ENCODE results near the gene ALDH5A1.

ALDH5A1 gene

DNA sequence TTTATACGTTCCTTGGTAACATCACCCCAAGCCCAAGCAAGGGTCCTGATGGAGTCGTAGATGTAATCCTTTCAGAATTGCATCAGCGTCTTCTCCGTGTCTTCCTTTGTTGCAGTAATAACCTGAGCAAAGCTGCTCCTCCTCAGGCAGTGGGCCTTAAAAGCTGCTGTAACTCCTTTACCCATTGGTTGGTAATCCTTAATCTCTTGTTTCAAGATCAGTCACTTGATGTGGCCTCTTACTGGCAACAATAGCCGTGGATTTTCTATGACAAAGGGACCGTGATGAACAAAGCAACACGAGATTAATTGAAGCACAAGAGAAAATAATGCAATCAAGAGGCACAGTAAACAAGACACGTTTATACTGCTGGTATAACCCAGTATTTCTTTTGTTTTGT lies 44.6 kb downstream of the ALDH5A1 start:
- ChIA-PET POLR2A (no interaction called here), CTCF (interaction anchor here (0.9 to 1.4 kb wide), 4 partner anchors 14 to 40 kb away, joined by 3 to 5 read pairs (median 3); no protein-coding TSS in a partner anchor)
- H3K27ac ChIP-seq (ENCODE audit: extremely low read depth, low read depth, low read length): no peak overlapping the region
- no peaks in the 10 kb centered on the region for H3K9me3 ChIP-seq (ENCODE audit: control insufficient read depth, insufficient read depth, low read depth, low read length)
- no peak for TF ChIP-seq SP3 (tag by site-specific recombination; IDR thresholded peaks at IDR 0.05)
- H3K4me3 ChIP-seq (ENCODE audit: low read depth, low read length): no peak overlapping the region
- H3K4me1 ChIP-seq (ENCODE audit: control insufficient read depth, insufficient read depth, low read length): peaks cover 10% of the 10 kb centered on the region
- peaks cover 0 to 7% of the 10 kb centered on the region in 2 experiments; a peak in 2 of 3 replicates for H3K36me3 ChIP-seq (ENCODE audit: control insufficient read depth in 2 of 2, insufficient read depth in 1 of 2, low read length in 2 of 2)

DNA sequence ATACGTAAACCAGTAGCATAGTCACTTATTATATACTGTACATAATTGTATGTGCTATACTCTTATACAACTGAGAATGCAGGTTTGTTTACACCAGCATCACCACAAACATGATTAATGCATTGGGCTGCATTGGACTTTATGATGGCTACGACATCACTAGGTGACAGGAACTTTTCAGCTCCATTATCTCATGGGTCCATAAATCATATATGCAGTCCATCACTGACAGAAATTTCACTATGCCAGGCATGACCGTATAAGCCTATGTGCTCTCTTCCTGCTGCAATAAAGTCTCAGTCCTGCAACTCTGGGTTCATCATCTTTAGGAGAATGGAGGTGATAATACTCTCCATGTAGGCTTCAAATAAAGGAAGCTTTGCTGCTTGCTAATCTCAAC lies 45.4 kb downstream of the ALDH5A1 start:
- no peaks in the 10 kb centered on the region for H3K9me3 ChIP-seq (ENCODE audit: control insufficient read depth, insufficient read depth, low read depth, low read length)
- H3K4me1 ChIP-seq (ENCODE audit: control insufficient read depth, insufficient read depth, low read length): peaks cover 10% of the 10 kb centered on the region
- H3K4me3 ChIP-seq (ENCODE audit: low read depth, low read length): no peak overlapping the region
- POLR2A ChIA-PET: no interaction called here
- no peak for TF ChIP-seq ZNF544 (tag by site-specific recombination; IDR thresholded peaks at IDR 0.05)
- peak; percentile 70 for TF ChIP-seq ZNF629 (tag by site-specific recombination; IDR thresholded peaks at IDR 0.05)
- TF ChIP-seq GFI1B (tag by site-specific recombination; IDR thresholded peaks at IDR 0.05): no peak
- no peak for TF ChIP-seq ZNF677 (tag by site-specific recombination; IDR thresholded peaks at IDR 0.05)
- no peak for TF ChIP-seq ZNF560 (tag by site-specific recombination; IDR thresholded peaks at IDR 0.05; ENCODE audit: borderline replicate concordance)
- TF ChIP-seq, protein P1, sequence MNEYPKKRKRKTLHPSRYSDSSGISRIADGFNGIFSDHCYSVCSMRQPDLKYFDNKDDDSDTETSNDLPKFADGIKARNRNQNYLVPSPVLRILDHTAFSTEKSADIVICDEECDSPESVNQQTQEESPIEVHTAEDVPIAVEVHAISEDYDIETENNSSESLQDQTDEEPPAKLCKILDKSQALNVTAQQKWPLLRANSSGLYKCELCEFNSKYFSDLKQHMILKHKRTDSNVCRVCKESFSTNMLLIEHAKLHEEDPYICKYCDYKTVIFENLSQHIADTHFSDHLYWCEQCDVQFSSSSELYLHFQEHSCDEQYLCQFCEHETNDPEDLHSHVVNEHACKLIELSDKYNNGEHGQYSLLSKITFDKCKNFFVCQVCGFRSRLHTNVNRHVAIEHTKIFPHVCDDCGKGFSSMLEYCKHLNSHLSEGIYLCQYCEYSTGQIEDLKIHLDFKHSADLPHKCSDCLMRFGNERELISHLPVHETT (tag by site-specific recombination; IDR thresholded peaks at IDR 0.05): 0 out of 2 replicates have a peak, but pooled peaks have one; percentile 25
- H3K36me3 ChIP-seq (ENCODE audit: control insufficient read depth in 2 of 2, insufficient read depth in 1 of 2, low read length in 2 of 2): no peaks in the 10 kb centered on the region; a peak in 1 of 3 replicates
- CTCF ChIA-PET: interaction anchor here (0.9 to 1.4 kb wide), 5 partner anchors 10 to 40 kb away, joined by 3 to 5 read pairs (median 3); no protein-coding TSS in a partner anchor
- H3K27ac ChIP-seq (ENCODE audit: extremely low read depth, low read depth, low read length): no peak overlapping the region

DNA sequence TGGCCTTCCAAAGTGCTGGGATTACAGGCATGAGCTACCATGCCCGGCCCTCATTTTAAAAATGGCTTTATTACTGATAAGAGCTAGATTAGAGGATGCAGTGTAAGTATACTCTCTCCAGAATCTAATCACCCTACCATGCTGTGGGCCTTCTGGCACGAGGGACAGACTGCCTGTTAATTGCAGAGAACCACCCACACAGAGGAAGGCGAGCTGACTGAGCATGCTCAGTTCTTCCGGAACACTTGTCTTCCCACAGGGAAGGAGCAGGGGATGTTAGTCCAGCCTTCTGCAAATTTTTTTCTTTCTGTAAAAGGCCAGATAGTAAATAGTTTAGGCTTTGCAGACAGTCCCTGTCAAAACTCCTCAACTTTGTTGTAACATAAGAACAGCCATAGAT lies 48.9 kb downstream of the ALDH5A1 start:
- no peaks in the 10 kb centered on the region for H3K9me3 ChIP-seq (ENCODE audit: control insufficient read depth, insufficient read depth, low read depth, low read length)
- POLR2A ChIA-PET: no interaction called here
- H3K36me3 ChIP-seq (ENCODE audit: control insufficient read depth in 2 of 2, insufficient read depth in 1 of 2, low read length in 2 of 2): no peaks in the 10 kb centered on the region; a peak in 1 of 3 replicates
- no peaks in the 10 kb centered on the region; the same call in 1 of the 2 replicates for H3K4me1 ChIP-seq (ENCODE audit: control insufficient read depth, insufficient read depth, low read length)
- no peak overlapping the region for H3K4me3 ChIP-seq (ENCODE audit: low read depth, low read length)
- no peak overlapping the region for H3K27ac ChIP-seq (ENCODE audit: extremely low read depth, low read depth, low read length)
- CTCF ChIA-PET: interaction anchor here (0.6 to 2.8 kb wide), 6 partner anchors 8 to 145 kb away, joined by 3 to 7 read pairs (median 4); no protein-coding TSS in a partner anchor
- TF ChIP-seq ZNF530 (tag by site-specific recombination; IDR thresholded peaks at IDR 0.05; ENCODE audit: low read depth) (no peak), EGR2 (tag by site-specific recombination; IDR thresholded peaks at IDR 0.05; ENCODE audit: low read depth) (peak; percentile 25; the same call in 1 of the 2 replicates), ZNF660 (tag by site-specific recombination; IDR thresholded peaks at IDR 0.05) (no peak), ZNF549 (tag by site-specific recombination; IDR thresholded peaks at IDR 0.05) (no peak), ZFHX2 (tag by site-specific recombination; conservative IDR thresholded peaks at IDR 0.05) (peak; percentile 57; the same call in 1 of the 2 replicates), ZNF16 (tag by site-specific recombination; IDR thresholded peaks at IDR 0.05; ENCODE audit: low read depth) (no peak)
- TF ChIP-seq, protein P2, sequence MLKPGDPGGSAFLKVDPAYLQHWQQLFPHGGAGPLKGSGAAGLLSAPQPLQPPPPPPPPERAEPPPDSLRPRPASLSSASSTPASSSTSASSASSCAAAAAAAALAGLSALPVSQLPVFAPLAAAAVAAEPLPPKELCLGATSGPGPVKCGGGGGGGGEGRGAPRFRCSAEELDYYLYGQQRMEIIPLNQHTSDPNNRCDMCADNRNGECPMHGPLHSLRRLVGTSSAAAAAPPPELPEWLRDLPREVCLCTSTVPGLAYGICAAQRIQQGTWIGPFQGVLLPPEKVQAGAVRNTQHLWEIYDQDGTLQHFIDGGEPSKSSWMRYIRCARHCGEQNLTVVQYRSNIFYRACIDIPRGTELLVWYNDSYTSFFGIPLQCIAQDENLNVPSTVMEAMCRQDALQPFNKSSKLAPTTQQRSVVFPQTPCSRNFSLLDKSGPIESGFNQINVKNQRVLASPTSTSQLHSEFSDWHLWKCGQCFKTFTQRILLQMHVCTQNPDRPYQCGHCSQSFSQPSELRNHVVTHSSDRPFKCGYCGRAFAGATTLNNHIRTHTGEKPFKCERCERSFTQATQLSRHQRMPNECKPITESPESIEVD (tag by site-specific recombination; IDR thresholded peaks at IDR 0.05): no peak
- TF ChIP-seq, protein P3, sequence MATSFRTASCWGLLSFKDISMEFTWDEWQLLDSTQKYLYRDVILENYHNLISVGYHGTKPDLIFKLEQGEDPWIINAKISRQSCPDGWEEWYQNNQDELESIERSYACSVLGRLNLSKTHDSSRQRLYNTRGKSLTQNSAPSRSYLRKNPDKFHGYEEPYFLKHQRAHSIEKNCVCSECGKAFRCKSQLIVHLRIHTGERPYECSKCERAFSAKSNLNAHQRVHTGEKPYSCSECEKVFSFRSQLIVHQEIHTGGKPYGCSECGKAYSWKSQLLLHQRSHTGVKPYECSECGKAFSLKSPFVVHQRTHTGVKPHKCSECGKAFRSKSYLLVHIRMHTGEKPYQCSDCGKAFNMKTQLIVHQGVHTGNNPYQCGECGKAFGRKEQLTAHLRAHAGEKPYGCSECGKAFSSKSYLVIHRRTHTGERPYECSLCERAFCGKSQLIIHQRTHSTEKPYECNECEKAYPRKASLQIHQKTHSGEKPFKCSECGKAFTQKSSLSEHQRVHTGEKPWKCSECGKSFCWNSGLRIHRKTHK (tag by site-specific recombination; IDR thresholded peaks at IDR 0.05): no peak

Measured in HEK293 (cell line).